Kidney tubule cell (primary cell): ENCODE measurements around the gene SRGAP3.

Experiments used
- DNase-seq: peaks from one replicate; pipeline ENCODE4 v3.0.0-alpha.2; 2018; ENCODE audit warnings: low spot score

The SRGAP3 gene

GRCh38 chr3:9225268-9225667 is 24.2 kb downstream of the SRGAP3 start:
- no peak for DNase-seq

- no peak for DNase-seq
These were observed 25.0 kb downstream of the SRGAP3 start for GRCh38 chr3:9224490-9224889.

- no peak for DNase-seq
These were observed 25.8 kb downstream of the SRGAP3 start for GRCh38 chr3:9223672-9224071.

GRCh38 chr3:9222956-9223639 is 26.3 kb downstream of the SRGAP3 start:
- DNase-seq = no peak

GRCh38 chr3:9222049-9222448 is 27.4 kb downstream of the SRGAP3 start:
- DNase-seq = no peak

- DNase-seq = no peak
These were observed 31.0 kb downstream of the SRGAP3 start for GRCh38 chr3:9218514-9218846.

GRCh38 chr3:9217784-9218513 is 31.5 kb downstream of the SRGAP3 start:
- no peak for DNase-seq

GRCh38 chr3:9216736-9217135 is 32.7 kb downstream of the SRGAP3 start:
- DNase-seq = no peak

- DNase-seq = peak; percentile 45
These were observed 34.8 kb downstream of the SRGAP3 start for GRCh38 chr3:9214599-9214998.

- DNase-seq = peak; percentile 7
These were observed 35.3 kb downstream of the SRGAP3 start for GRCh38 chr3:9214185-9214584.

GRCh38 chr3:9213019-9213634 is 36.3 kb downstream of the SRGAP3 start:
- no peak for DNase-seq

GRCh38 chr3:9211155-9211950 is 38.1 kb downstream of the SRGAP3 start:
- DNase-seq = peak; percentile 51

- DNase-seq = no peak
These were observed 39.7 kb downstream of the SRGAP3 start for GRCh38 chr3:9209777-9210176.

- no peak for DNase-seq
These were observed 40.8 kb downstream of the SRGAP3 start for GRCh38 chr3:9208605-9209152.

- DNase-seq = no peak
These were observed 42.2 kb downstream of the SRGAP3 start for GRCh38 chr3:9207116-9207763.

GRCh38 chr3:9206287-9206686 is 43.2 kb downstream of the SRGAP3 start:
- DNase-seq = no peak

- no peak for DNase-seq
These were observed 43.9 kb downstream of the SRGAP3 start for GRCh38 chr3:9205345-9206143.

- DNase-seq = no peak
These were observed 45.0 kb downstream of the SRGAP3 start for GRCh38 chr3:9204253-9204992.

GRCh38 chr3:9203317-9203716 is 46.1 kb downstream of the SRGAP3 start:
- DNase-seq = no peak

- DNase-seq = no peak
These were observed 46.9 kb downstream of the SRGAP3 start for GRCh38 chr3:9202546-9202945.
